K562 (cell line): Measurements from ENCODE around the gene NCOA4. TPM values are rescaled to one million over a fixed set of nuclear protein-coding genes. Genes with fewer than 3 reads are reported as not detected.
A peak's percentile ranks its signal among the peaks of the same experiment; 100 is the strongest.

Experiments used
- BRD9 ChIP-seq: fragments of 450-650 bp; IDR thresholded peaks from 2 replicates; pipeline ENCODE4 v1.6.1; 2018; ENCODE audit warnings: low read depth; ENCODE audit not compliant: partially characterized antibody
- BRF1 ChIP-seq: IDR thresholded peaks from 3 replicates; pipeline ENCODE4 v1.6.1; 2011; ENCODE audit warnings: borderline replicate concordance, mild to moderate bottlenecking; ENCODE audit not compliant: insufficient read length; ENCODE audit errors: extremely low read depth
- CCNT2 ChIP-seq: IDR thresholded peaks from 2 replicates; pipeline ENCODE4 v1.6.1; 2011; ENCODE audit warnings: borderline replicate concordance, low read depth, mild to moderate bottlenecking, moderate library complexity, mixed read lengths, low read length; ENCODE audit not compliant: insufficient read length; ENCODE audit errors: extremely low read depth
- FOXK1 ChIP-seq: sonication (generic); formaldehyde crosslinking; IDR thresholded peaks from 2 replicates; pipeline ENCODE4 v1.8.0; 2022; ENCODE audit warnings: missing genetic modification reagents, mild to moderate bottlenecking, borderline replicate concordance
- GATAD2B ChIP-seq: fragments of 450-650 bp; IDR thresholded peaks from 2 replicates; pipeline ENCODE4 v1.6.1; 2017; ENCODE audit warnings: mild to moderate bottlenecking, borderline replicate concordance
- MAFK ChIP-seq: IDR thresholded peaks from 2 replicates; pipeline ENCODE4 v1.6.1; 2011; ENCODE audit warnings: low read length, improper control_type of control experiment
- MBD2 ChIP-seq: sonication (generic); IDR thresholded peaks from 2 replicates; pipeline ENCODE4 v1.6.1; 2016; ENCODE audit warnings: low read depth, borderline replicate concordance
- MYC ChIP-seq, 2 experiments: fragments of 250-450 bp in 1 of 2; sonication (Bioruptor Pico) in 1 of 2; IDR thresholded peaks; 2 replicates each; pipeline versions ENCODE4 v1.5.1 to v1.6.1; 2012 to 2021; ENCODE audit warnings: low read depth in 2 of 2, borderline replicate concordance in 1 of 2, improper control_type of control experiment in 1 of 2, low read length in 1 of 2, mild to moderate bottlenecking in 1 of 2, moderate library complexity in 1 of 2
- POLR2A ChIP-seq: fragments of 450-650 bp; conservative IDR thresholded peaks from 2 replicates; pipeline ENCODE4 v1.6.1; 2016
- SUPT5H ChIP-seq: fragments of 450-650 bp; IDR thresholded peaks from 2 replicates; pipeline ENCODE4 v1.6.1; 2016
- YBX1 ChIP-seq: fragments of 450-650 bp; IDR thresholded peaks from 2 replicates; pipeline ENCODE4 v1.7.1; 2016; ENCODE audit warnings: mild to moderate bottlenecking
- ZNF133 ChIP-seq: fragments of 250-450 bp; sonication (Bioruptor Pico); IDR thresholded peaks from 2 replicates; pipeline ENCODE4 v1.4.0; 2020; ENCODE audit warnings: mild to moderate bottlenecking
- polyA plus RNA-seq, 8 experiments: library from polyadenylated mRNA; depleted of rRNA in 4 of 8; stranded (reverse) in 5 of 8; unstranded in 3 of 8; fragments of >200 nt; fragmentation: Nextera tagmentation in 2 of 8; fragmentation: Illumina TruSeq in 1 of 8; extraction: Ambion mirVana in 2 of 8; extraction: Trizol in 1 of 8; gene quantifications; 2 replicates each; pipeline versions ENCODE4 v1.2.1 to v1.2.3, GENCODE V29; 2011 to 2014; ENCODE audit warnings: inconsistent platforms in 1 of 8, missing spikeins in 1 of 8
- total RNA-seq, 7 experiments: library from RNA; depleted of rRNA in 6 of 7; stranded (reverse); fragments of >200 nt in 6 of 7; fragmentation: Illumina TruSeq in 2 of 7; extraction: Trizol in 2 of 7; gene quantifications; 2 replicates each; pipeline versions ENCODE4 v1.2.1 to v1.2.3, GENCODE V29; 2011 to 2021; ENCODE audit warnings: low replicate concordance in 1 of 7
- TF ChIP-seq, protein P1 (sequence below): fragments of 200-800 bp; sonication (Bioruptor generic); IDR thresholded peaks from 2 replicates; pipeline ENCODE4 v1.6.1; 2017; ENCODE audit warnings: missing genetic modification characterization, missing compliant biosample characterization
- TF ChIP-seq, protein P2 (sequence below): fragments of 450-650 bp; conservative IDR thresholded peaks from 2 replicates; pipeline ENCODE4 v1.6.1; 2016; ENCODE audit warnings: missing genetic modification characterization, low read depth, mild to moderate bottlenecking, missing compliant biosample characterization, moderate library complexity
- TF ChIP-seq, protein P3 (sequence below), 2 experiments: fragments of 450-650 bp; conservative IDR thresholded peaks; 2 replicates each; pipeline ENCODE4 v1.6.1; 2017; ENCODE audit warnings: mild to moderate bottlenecking in 2 of 2, moderate library complexity in 2 of 2
- TF ChIP-seq, protein P4 (sequence below), 2 experiments: fragments of 450-650 bp; IDR thresholded peaks; 2 replicates each; pipeline ENCODE4 v1.6.1; 2016
- TF ChIP-seq, protein P5 (sequence below): sonication (generic); formaldehyde crosslinking; IDR thresholded peaks from 2 replicates; pipeline ENCODE4 v1.8.0; 2023; ENCODE audit warnings: mild to moderate bottlenecking, missing genetic modification reagents

Gene NCOA4
- total and polyA plus RNA-seq, 9 of the 15 experiments (the other 6 are each of a cell fraction or from before 2014, with no cell fraction given) = 89.8 to 283 (median 181) TPM

DNA sequence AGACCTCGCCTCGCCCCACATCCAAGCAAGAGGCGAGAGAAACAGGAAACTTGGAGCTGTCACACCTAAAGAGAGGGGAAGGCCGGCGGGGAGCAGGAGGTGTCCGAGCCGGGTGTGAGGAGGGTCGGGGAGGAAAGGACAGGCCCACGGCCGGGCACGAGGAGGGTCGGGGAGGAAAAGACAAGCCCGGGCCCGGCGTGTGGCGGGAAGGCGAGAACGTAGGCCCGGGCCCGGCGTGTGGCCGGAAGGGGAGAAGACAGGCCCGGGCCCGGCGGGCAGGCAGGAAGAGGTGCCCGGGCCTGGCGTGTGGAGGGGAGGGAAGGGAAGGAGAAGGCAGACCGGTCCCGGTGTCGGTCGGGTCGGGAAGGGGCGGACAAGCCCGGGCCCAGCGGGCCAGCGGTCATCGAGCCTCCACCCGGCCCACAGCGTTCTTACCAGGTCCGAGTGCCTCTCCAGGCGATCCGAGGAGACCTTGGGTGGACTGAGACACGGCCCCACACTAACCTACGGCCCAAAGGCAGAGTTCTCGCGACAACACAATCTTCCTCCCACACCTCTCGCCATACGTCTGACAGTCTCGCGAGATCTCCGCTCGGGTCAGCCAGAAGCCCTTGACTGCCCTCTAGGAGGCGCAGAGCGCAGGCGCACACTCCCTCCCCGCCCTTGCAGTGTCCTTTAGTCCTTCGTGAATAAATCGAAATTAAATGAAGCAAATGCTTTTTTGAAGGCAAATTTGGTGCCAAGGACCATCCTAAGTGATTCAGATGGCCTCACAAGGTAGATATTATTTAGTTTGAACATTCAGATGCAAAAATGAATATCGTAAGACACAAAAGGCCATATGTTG, at the start of gene NCOA4 (continued):
- TF ChIP-seq BRF1 (no peak), FOXK1 (peak; percentile 83; the same call in 1 of the 2 replicates), MAFK (no peak), POLR2A (peak; percentile 97), BRD9 (peak; percentile 25), GATAD2B (no peak), MBD2 (no peak), ZNF133 (CRISPR knock-in tag) (no peak), CCNT2 (peak; percentile 54), MYC (IDR thresholded peaks at IDR 0.05; ENCODE audit: low read depth, low read length) (peak; percentile 29; the same call in 1 of the 2 replicates), MYC (CRISPR knock-in tag; IDR thresholded peaks at IDR 0.05; ENCODE audit: borderline replicate concordance, low read depth) (peak; percentile 33; the same call in 1 of the 2 replicates), SUPT5H (peak; percentile 94), YBX1 (no peak)
- TF ChIP-seq, protein P1, sequence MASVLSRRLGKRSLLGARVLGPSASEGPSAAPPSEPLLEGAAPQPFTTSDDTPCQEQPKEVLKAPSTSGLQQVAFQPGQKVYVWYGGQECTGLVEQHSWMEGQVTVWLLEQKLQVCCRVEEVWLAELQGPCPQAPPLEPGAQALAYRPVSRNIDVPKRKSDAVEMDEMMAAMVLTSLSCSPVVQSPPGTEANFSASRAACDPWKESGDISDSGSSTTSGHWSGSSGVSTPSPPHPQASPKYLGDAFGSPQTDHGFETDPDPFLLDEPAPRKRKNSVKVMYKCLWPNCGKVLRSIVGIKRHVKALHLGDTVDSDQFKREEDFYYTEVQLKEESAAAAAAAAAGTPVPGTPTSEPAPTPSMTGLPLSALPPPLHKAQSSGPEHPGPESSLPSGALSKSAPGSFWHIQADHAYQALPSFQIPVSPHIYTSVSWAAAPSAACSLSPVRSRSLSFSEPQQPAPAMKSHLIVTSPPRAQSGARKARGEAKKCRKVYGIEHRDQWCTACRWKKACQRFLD = peak; percentile 78; the same call in 1 of the 2 replicates
- TF ChIP-seq, protein P2, sequence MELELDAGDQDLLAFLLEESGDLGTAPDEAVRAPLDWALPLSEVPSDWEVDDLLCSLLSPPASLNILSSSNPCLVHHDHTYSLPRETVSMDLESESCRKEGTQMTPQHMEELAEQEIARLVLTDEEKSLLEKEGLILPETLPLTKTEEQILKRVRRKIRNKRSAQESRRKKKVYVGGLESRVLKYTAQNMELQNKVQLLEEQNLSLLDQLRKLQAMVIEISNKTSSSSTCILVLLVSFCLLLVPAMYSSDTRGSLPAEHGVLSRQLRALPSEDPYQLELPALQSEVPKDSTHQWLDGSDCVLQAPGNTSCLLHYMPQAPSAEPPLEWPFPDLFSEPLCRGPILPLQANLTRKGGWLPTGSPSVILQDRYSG (tag) = peak; percentile 73
- TF ChIP-seq, protein P3, sequence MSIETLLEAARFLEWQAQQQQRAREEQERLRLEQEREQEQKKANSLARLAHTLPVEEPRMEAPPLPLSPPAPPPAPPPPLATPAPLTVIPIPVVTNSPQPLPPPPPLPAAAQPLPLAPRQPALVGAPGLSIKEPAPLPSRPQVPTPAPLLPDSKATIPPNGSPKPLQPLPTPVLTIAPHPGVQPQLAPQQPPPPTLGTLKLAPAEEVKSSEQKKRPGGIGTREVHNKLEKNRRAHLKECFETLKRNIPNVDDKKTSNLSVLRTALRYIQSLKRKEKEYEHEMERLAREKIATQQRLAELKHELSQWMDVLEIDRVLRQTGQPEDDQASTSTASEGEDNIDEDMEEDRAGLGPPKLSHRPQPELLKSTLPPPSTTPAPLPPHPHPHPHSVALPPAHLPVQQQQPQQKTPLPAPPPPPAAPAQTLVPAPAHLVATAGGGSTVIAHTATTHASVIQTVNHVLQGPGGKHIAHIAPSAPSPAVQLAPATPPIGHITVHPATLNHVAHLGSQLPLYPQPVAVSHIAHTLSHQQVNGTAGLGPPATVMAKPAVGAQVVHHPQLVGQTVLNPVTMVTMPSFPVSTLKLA (conservative IDR thresholded peaks at IDR 0.05) = peak; percentile 55 to 71
- TF ChIP-seq, protein P4, sequence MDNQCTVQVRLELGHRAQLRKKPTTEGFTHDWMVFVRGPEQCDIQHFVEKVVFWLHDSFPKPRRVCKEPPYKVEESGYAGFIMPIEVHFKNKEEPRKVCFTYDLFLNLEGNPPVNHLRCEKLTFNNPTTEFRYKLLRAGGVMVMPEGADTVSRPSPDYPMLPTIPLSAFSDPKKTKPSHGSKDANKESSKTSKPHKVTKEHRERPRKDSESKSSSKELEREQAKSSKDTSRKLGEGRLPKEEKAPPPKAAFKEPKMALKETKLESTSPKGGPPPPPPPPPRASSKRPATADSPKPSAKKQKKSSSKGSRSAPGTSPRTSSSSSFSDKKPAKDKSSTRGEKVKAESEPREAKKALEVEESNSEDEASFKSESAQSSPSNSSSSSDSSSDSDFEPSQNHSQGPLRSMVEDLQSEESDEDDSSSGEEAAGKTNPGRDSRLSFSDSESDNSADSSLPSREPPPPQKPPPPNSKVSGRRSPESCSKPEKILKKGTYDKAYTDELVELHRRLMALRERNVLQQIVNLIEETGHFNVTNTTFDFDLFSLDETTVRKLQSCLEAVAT (IDR thresholded peaks at IDR 0.05) = peak; percentile 63 to 88; a peak in 3 of 4 replicates
- TF ChIP-seq, protein P5, sequence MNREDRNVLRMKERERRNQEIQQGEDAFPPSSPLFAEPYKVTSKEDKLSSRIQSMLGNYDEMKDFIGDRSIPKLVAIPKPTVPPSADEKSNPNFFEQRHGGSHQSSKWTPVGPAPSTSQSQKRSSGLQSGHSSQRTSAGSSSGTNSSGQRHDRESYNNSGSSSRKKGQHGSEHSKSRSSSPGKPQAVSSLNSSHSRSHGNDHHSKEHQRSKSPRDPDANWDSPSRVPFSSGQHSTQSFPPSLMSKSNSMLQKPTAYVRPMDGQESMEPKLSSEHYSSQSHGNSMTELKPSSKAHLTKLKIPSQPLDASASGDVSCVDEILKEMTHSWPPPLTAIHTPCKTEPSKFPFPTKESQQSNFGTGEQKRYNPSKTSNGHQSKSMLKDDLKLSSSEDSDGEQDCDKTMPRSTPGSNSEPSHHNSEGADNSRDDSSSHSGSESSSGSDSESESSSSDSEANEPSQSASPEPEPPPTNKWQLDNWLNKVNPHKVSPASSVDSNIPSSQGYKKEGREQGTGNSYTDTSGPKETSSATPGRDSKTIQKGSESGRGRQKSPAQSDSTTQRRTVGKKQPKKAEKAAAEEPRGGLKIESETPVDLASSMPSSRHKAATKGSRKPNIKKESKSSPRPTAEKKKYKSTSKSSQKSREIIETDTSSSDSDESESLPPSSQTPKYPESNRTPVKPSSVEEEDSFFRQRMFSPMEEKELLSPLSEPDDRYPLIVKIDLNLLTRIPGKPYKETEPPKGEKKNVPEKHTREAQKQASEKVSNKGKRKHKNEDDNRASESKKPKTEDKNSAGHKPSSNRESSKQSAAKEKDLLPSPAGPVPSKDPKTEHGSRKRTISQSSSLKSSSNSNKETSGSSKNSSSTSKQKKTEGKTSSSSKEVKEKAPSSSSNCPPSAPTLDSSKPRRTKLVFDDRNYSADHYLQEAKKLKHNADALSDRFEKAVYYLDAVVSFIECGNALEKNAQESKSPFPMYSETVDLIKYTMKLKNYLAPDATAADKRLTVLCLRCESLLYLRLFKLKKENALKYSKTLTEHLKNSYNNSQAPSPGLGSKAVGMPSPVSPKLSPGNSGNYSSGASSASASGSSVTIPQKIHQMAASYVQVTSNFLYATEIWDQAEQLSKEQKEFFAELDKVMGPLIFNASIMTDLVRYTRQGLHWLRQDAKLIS = no peak
